IMR-90 (cell line): ENCODE results near the gene ANKRD11. TPM values are rescaled to one million over a fixed set of nuclear protein-coding genes. Genes with fewer than 3 reads are reported as not detected.

Experiments
- ATAC-seq: fragments of 200-7000 bp; cut with Tn5 transposase; 2 replicates; pipeline ENCODE4 v1.9.1; 2020; ENCODE audit warnings: low read depth, mild to moderate bottlenecking, moderate library complexity
- BruUV-seq: library from RNA; stranded (reverse); fragments of 400-500 nt; replicated peaks from 2 replicates; lab custom pipeline; 2021; lab: Mats Ljungman, UMichigan
- CTCF ChIA-PET: fragments of 300-600 bp; formaldehyde crosslinking; extraction: SDS; loops from one replicate; lab custom pipeline; 2021; ENCODE audit warnings: antibody characterized with exemption; lab: Yijun Ruan, JAX
- POLR2A ChIA-PET: fragments of 300-600 bp; sonication (Branson Sonifier 250); formaldehyde crosslinking; loops from one replicate; lab custom pipeline; 2022; ENCODE audit warnings: antibody characterized with exemption; ENCODE audit not compliant: unreplicated experiment; lab: Charles Lee
- DNase-seq: peaks from one replicate; pipeline ENCODE4 v3.0.0; 2013
- H2AFZ ChIP-seq: replicated peaks from 2 replicates; pipeline ENCODE3; 2013; ENCODE audit warnings: low read length, mild to moderate bottlenecking; ENCODE audit not compliant: poor library complexity
- H2AK5ac ChIP-seq: 2 replicates; pipeline ENCODE4 v1.6.1; 2013; ENCODE audit warnings: low read depth, low read length, inconsistent platforms
- H2AK9ac ChIP-seq: replicated peaks from 2 replicates; pipeline ENCODE3; 2013; ENCODE audit warnings: mild to moderate bottlenecking, low read depth, low read length, moderate library complexity; ENCODE audit not compliant: poor library complexity
- H2BK120ac ChIP-seq: 2 replicates; pipeline ENCODE4 v1.6.1; 2013; ENCODE audit warnings: low read depth, low read length, inconsistent platforms
- H2BK15ac ChIP-seq: 3 replicates; pipeline ENCODE4 v1.6.1; 2013; ENCODE audit warnings: low read depth, low read length, inconsistent platforms
- H2BK20ac ChIP-seq: 2 replicates; pipeline ENCODE4 v1.6.1; 2013; ENCODE audit warnings: low read depth, mild to moderate bottlenecking, inconsistent platforms, low read length, moderate library complexity
- H2BK5ac ChIP-seq: 2 replicates; pipeline ENCODE4 v1.6.1; 2013; ENCODE audit warnings: mild to moderate bottlenecking, low read depth, low read length, inconsistent platforms; ENCODE audit not compliant: poor library complexity, severe bottlenecking
- H3K14ac ChIP-seq: replicated peaks from 2 replicates; pipeline ENCODE4 v1.6.1; 2013; ENCODE audit warnings: low read depth, low read length, inconsistent platforms
- H3K18ac ChIP-seq: 2 replicates; pipeline ENCODE4 v1.6.1; 2013; ENCODE audit warnings: low read depth, low read length, control low read depth
- H3K23ac ChIP-seq: 2 replicates; pipeline ENCODE4 v1.6.1; 2013; ENCODE audit warnings: low read depth, low read length, inconsistent platforms
- H3K27ac ChIP-seq: 2 replicates; pipeline ENCODE4 v1.5.1; 2013; ENCODE audit warnings: mild to moderate bottlenecking, control low read depth, low read length; ENCODE audit not compliant: insufficient read depth
- H3K27me3 ChIP-seq: 2 replicates; pipeline ENCODE4 v1.6.1; 2013; ENCODE audit warnings: low read length; ENCODE audit not compliant: control insufficient read depth, insufficient read depth
- H3K36me3 ChIP-seq: 2 replicates; pipeline ENCODE4 v1.6.1; 2013; ENCODE audit warnings: low read length, mixed read lengths; ENCODE audit not compliant: control insufficient read depth, insufficient read depth
- H3K4ac ChIP-seq: 2 replicates; pipeline ENCODE4 v1.6.1; 2013; ENCODE audit warnings: low read depth, low read length, inconsistent platforms
- H3K4me1 ChIP-seq: 2 replicates; pipeline ENCODE4 v1.6.1; 2013; ENCODE audit warnings: low read length, mixed read lengths; ENCODE audit not compliant: control insufficient read depth, insufficient read depth
- H3K4me2 ChIP-seq: 2 replicates; pipeline ENCODE4 v1.6.1; 2013; ENCODE audit warnings: low read depth, mild to moderate bottlenecking, control low read depth, low read length, moderate library complexity
- H3K4me3 ChIP-seq: 2 replicates; pipeline ENCODE4 v1.5.1; 2013; ENCODE audit warnings: low read depth, mild to moderate bottlenecking, control low read depth, low read length, moderate library complexity; ENCODE audit not compliant: insufficient read depth
- H3K56ac ChIP-seq: 2 replicates; pipeline ENCODE4 v1.6.1; 2013; ENCODE audit warnings: low read length, inconsistent platforms; ENCODE audit not compliant: insufficient read depth; ENCODE audit errors: extremely low read depth
- H3K79me1 ChIP-seq, 2 experiments: 2 replicates each; pipeline ENCODE4 v1.6.1; 2013; ENCODE audit warnings: low read length in 2 of 2, inconsistent platforms in 1 of 2, low read depth in 1 of 2
- H3K9ac ChIP-seq: 2 replicates; pipeline ENCODE4 v1.6.1; 2013; ENCODE audit warnings: low read depth, low read length, control low read depth
- H3K9me1 ChIP-seq: 2 replicates; pipeline ENCODE4 v1.6.1; 2013; ENCODE audit warnings: low read length, inconsistent platforms; ENCODE audit not compliant: insufficient read depth
- H3K9me3 ChIP-seq: 2 replicates; pipeline ENCODE4 v1.6.1; 2013; ENCODE audit warnings: low read length; ENCODE audit not compliant: control insufficient read depth, insufficient read depth
- H4K20me1 ChIP-seq: 2 replicates; pipeline ENCODE4 v1.6.1; 2013; ENCODE audit warnings: low read length, inconsistent platforms; ENCODE audit not compliant: insufficient read depth
- H4K5ac ChIP-seq: 2 replicates; pipeline ENCODE4 v1.6.1; 2013; ENCODE audit warnings: mild to moderate bottlenecking, low read depth, low read length, control low read depth
- H4K8ac ChIP-seq, 2 experiments: 2 replicates each; pipeline ENCODE4 v1.6.1; 2013; ENCODE audit warnings: low read depth in 2 of 2, low read length in 2 of 2, control low read depth in 1 of 2, inconsistent platforms in 1 of 2
- H4K91ac ChIP-seq: 2 replicates; pipeline ENCODE4 v1.6.1; 2013; ENCODE audit warnings: low read depth, low read length, inconsistent platforms; ENCODE audit not compliant: insufficient read depth
- BHLHE40 ChIP-seq: fragments of 150-350 bp; IDR thresholded peaks from 2 replicates; pipeline ENCODE4 v1.6.1; 2016; ENCODE audit warnings: mild to moderate bottlenecking, low read depth, low read length
- CEBPB ChIP-seq: IDR thresholded peaks from 2 replicates; pipeline ENCODE4 v1.6.1; 2012; ENCODE audit warnings: low read depth, low read length, improper control_type of control experiment
- CHD1 ChIP-seq: IDR thresholded peaks from 2 replicates; pipeline ENCODE4 v1.6.1; 2012; ENCODE audit warnings: low read depth, low read length, improper control_type of control experiment
- CTCF ChIP-seq: conservative IDR thresholded peaks from 2 replicates; pipeline ENCODE4 v1.5.1; 2012; ENCODE audit warnings: mild to moderate bottlenecking, low read depth, low read length, improper control_type of control experiment
- ELK1 ChIP-seq: fragments of 150-350 bp; IDR thresholded peaks from 2 replicates; pipeline ENCODE4 v1.6.1; 2016; ENCODE audit warnings: low read depth, mild to moderate bottlenecking, low read length, moderate library complexity, borderline replicate concordance
- FOS ChIP-seq: fragments of 150-350 bp; IDR thresholded peaks from 2 replicates; pipeline ENCODE4 v1.6.1; 2016; ENCODE audit warnings: low read depth, low read length
- MAFK ChIP-seq: IDR thresholded peaks from 2 replicates; pipeline ENCODE4 v1.6.1; 2012; ENCODE audit warnings: low read depth, low read length, improper control_type of control experiment
- MAZ ChIP-seq: IDR thresholded peaks from 2 replicates; pipeline ENCODE4 v1.6.1; 2012; ENCODE audit warnings: low read depth, mild to moderate bottlenecking, low read length, improper control_type of control experiment, moderate library complexity, borderline replicate concordance
- MXI1 ChIP-seq: IDR thresholded peaks from 2 replicates; pipeline ENCODE4 v1.6.1; 2012; ENCODE audit warnings: low read depth, mild to moderate bottlenecking, low read length, moderate library complexity, borderline replicate concordance
- NFE2L2 ChIP-seq: fragments of 150-350 bp; IDR thresholded peaks from 2 replicates; pipeline ENCODE4 v1.6.1; 2016; ENCODE audit warnings: low read depth, mild to moderate bottlenecking, low read length
- RCOR1 ChIP-seq: IDR thresholded peaks from 2 replicates; pipeline ENCODE4 v1.6.1; 2012; ENCODE audit warnings: mild to moderate bottlenecking, low read length, improper control_type of control experiment; ENCODE audit not compliant: insufficient replicate concordance
- RFX5 ChIP-seq: IDR thresholded peaks from 2 replicates; pipeline ENCODE4 v1.8.0; 2012; ENCODE audit warnings: low read depth, mild to moderate bottlenecking, low read length, moderate library complexity
- USF2 ChIP-seq: fragments of 150-350 bp; IDR thresholded peaks from 2 replicates; pipeline ENCODE4 v1.6.1; 2017; ENCODE audit warnings: mild to moderate bottlenecking, antibody characterized with exemption, low read length, low read depth
- WGBS, 2 experiments: methylation state at CpG; one replicate each; pipeline versions ENCODE4 v1.1.5 to v1.1.7; 2013; ENCODE audit warnings: missing lambda C conversion rate in 2 of 2; ENCODE audit not compliant: insufficient read length in 1 of 2; ENCODE audit errors: extremely low coverage in 2 of 2; 5-methylcytosine and 5-hydroxymethylcytosine counted together
- dilution Hi-C: fragments of 300-500 bp; cut with HindIII; formaldehyde crosslinking; loops from one replicate; pipeline ENCODE4 v1.14.3; 2018; ENCODE audit warnings: low sequenced_read_pairs; ENCODE audit not compliant: unreplicated experiment
- in situ Hi-C: fragments of 300-500 bp; cut with MboI; formaldehyde crosslinking; loops from 3 replicates; pipeline ENCODE4 v1.14.3; 2019; ENCODE audit warnings: low sequenced_read_pairs, inconsistent platforms, mixed read lengths
- intact Hi-C: fragments of 100-400 bp; cut with micrococcal nuclease; formaldehyde crosslinking; loops from 2 replicates; pipeline ENCODE4 v1.10.0; 2022
- polyA plus RNA-seq, 3 experiments: library from polyadenylated mRNA; depleted of rRNA; stranded (reverse); fragments of >200 nt; gene quantifications; 2 replicates each; pipeline ENCODE4 v1.2.3, GENCODE V29; 2012; ENCODE audit warnings: low replicate concordance in 1 of 3
- total RNA-seq: library from RNA; depleted of rRNA; stranded (reverse); fragments of >200 nt; gene quantifications from 2 replicates; pipeline ENCODE4 v1.2.3, GENCODE V29; 2012

Gene ANKRD11
- total and polyA plus RNA-seq, 2 of the 4 experiments (the other 2 are of a cell fraction) = 46.8 to 71.9 TPM

- no peak for ATAC-seq
- TF ChIP-seq RFX5 (no peak), RCOR1 (no peak), MXI1 (no peak), FOS (no peak), NFE2L2 (no peak), CHD1 (no peak), CTCF (no peak), CEBPB (no peak), MAFK (no peak), USF2 (no peak), ELK1 (no peak), BHLHE40 (no peak), MAZ (no peak)
- no peak overlapping the region for H3K56ac ChIP-seq
- H3K4me3 ChIP-seq = no peak overlapping the region
- H3K4ac ChIP-seq = no peak overlapping the region
- CTCF ChIA-PET = no interaction called here
- no peaks in the 10 kb centered on the region for H3K4me1 ChIP-seq
- no peak overlapping the region for H2BK5ac ChIP-seq
- H4K8ac ChIP-seq = no peak overlapping the region
- dilution Hi-C loops = no loop called here
- no peak overlapping the region for H2BK15ac ChIP-seq
- POLR2A ChIA-PET = no interaction called here
- no peak overlapping the region for H3K27ac ChIP-seq
- 0 out of 2 replicates have a peak, but pooled peaks cover 3% of the 10 kb centered on the region for H3K9me1 ChIP-seq
- 93% methylated on average over 22 of the region's 37 CpGs; no CpG with 5 or more reads in 1 of the 2 experiments for WGBS, 2 experiments
- H4K5ac ChIP-seq = no peak overlapping the region
- intact Hi-C loops = no loop called here
- peaks cover 76% of the 10 kb centered on the region for H3K36me3 ChIP-seq
- in situ Hi-C loops = no loop called here
- H4K20me1 ChIP-seq = peaks cover 14% of the 10 kb centered on the region
- H3K27me3 ChIP-seq = no peaks in the 10 kb centered on the region
- H3K14ac ChIP-seq = no peak overlapping the region
- DNase-seq = no peak
- no peaks in the 10 kb centered on the region for H3K9me3 ChIP-seq
- H3K79me1 ChIP-seq = peaks cover 13 to 49% of the 10 kb centered on the region in 2 experiments
- H2AFZ ChIP-seq = peak overlapping the region; percentile 32
- no TSS peak for BruUV-seq
- H3K18ac ChIP-seq = no peak overlapping the region
- no peak overlapping the region for H3K23ac ChIP-seq
- no peak overlapping the region for H2AK9ac ChIP-seq
- H2BK120ac ChIP-seq = no peak overlapping the region
- no peak overlapping the region for H4K91ac ChIP-seq
- no peak overlapping the region for H3K9ac ChIP-seq
- H2AK5ac ChIP-seq = no peak overlapping the region
- no peak overlapping the region for H3K4me2 ChIP-seq
- no peak overlapping the region for H2BK20ac ChIP-seq
Measured at GRCh38 chr16:89530401-89531381, 40.3 kb upstream of the ANKRD11 start.
